GM18499 (cell line): Measurements from ENCODE around the gene PREPL.

Experiments
- ATAC-seq: cut with Tn5 transposase; IDR thresholded peaks from one replicate; pipeline ENCODE4 v1.9.1; 2021; ENCODE audit warnings: moderate number of reproducible peaks; ENCODE audit not compliant: insufficient read depth, unreplicated experiment

Gene PREPL

GRCh38 chr2:44299635-44300034 is 61.7 kb downstream of the PREPL start:
- ATAC-seq, result no peak

GRCh38 chr2:44297431-44297830 is 63.9 kb downstream of the PREPL start:
- ATAC-seq, result no peak

- no peak for ATAC-seq
Measured at GRCh38 chr2:44296653-44297052, 64.6 kb downstream of the PREPL start.

- ATAC-seq, result no peak
Measured at GRCh38 chr2:44295633-44296359, 65.5 kb downstream of the PREPL start.

GRCh38 chr2:44295113-44295512 is 66.2 kb downstream of the PREPL start:
- no peak for ATAC-seq

- ATAC-seq, result no peak
Measured at GRCh38 chr2:44291281-44292248, 69.7 kb downstream of the PREPL start.

GRCh38 chr2:44290261-44290660 is 71.0 kb downstream of the PREPL start:
- no peak for ATAC-seq

GRCh38 chr2:44286884-44287638 is 74.2 kb downstream of the PREPL start:
- ATAC-seq, result no peak

GRCh38 chr2:44286119-44286883 is 75.0 kb downstream of the PREPL start:
- ATAC-seq, result no peak

GRCh38 chr2:44285174-44285573 is 76.1 kb downstream of the PREPL start:
- ATAC-seq, result no peak

- no peak for ATAC-seq
Measured at GRCh38 chr2:44283116-44283666, 78.1 kb downstream of the PREPL start.

- ATAC-seq, result no peak
Measured at GRCh38 chr2:44280869-44281268, 80.4 kb downstream of the PREPL start.

- no peak for ATAC-seq
Measured at GRCh38 chr2:44277541-44277940, 83.8 kb downstream of the PREPL start.

- no peak for ATAC-seq
Measured at GRCh38 chr2:44275927-44276303, 85.4 kb downstream of the PREPL start.

GRCh38 chr2:44273596-44273995 is 87.7 kb downstream of the PREPL start:
- ATAC-seq, result no peak

GRCh38 chr2:44273076-44273475 is 88.2 kb downstream of the PREPL start:
- ATAC-seq, result no peak

GRCh38 chr2:44271296-44271695 is 90.0 kb downstream of the PREPL start:
- no peak for ATAC-seq

GRCh38 chr2:44269831-44270230 is 91.5 kb downstream of the PREPL start:
- no peak for ATAC-seq

GRCh38 chr2:44267796-44268648 is 93.3 kb downstream of the PREPL start:
- ATAC-seq, result no peak
